Spleen (tissue), 11 donors: ENCODE measurements around the gene RFX8. TPM values are rescaled to one million over a fixed set of nuclear protein-coding genes. Genes with fewer than 3 reads are reported as not detected.

Experiments
- DNase-seq: peaks from one replicate; pipeline ENCODE4 v3.0.0-alpha.2; 2020
- H3K27ac ChIP-seq, 8 donors: fragments of 200-600 bp; sonication (generic) in 7 of 8; 1 replicate in 4 of 8; 2 replicates in 4 of 8; pipeline versions ENCODE4 v1.5.0 to v1.8.0; 2016 to 2021; ENCODE audit warnings: inconsistent platforms in 4 of 8, mild to moderate bottlenecking in 4 of 8, moderate library complexity in 1 of 8
- H3K27me3 ChIP-seq, 7 donors: fragments of 200-600 bp; sonication (generic) in 6 of 7; replicated peaks in 1 of 7; 1 replicate in 4 of 7; 2 replicates in 3 of 7; pipeline versions ENCODE4 v1.5.0 to v1.8.0; 2016 to 2021; ENCODE audit warnings: inconsistent platforms in 3 of 7, mild to moderate bottlenecking in 1 of 7
- H3K36me3 ChIP-seq, 6 donors: fragments of 200-600 bp; sonication (generic) in 5 of 6; 1 replicate in 4 of 6; 2 replicates in 2 of 6; pipeline versions ENCODE4 v1.5.0 to v1.8.0; 2016 to 2021; ENCODE audit warnings: inconsistent platforms in 2 of 6
- H3K4me1 ChIP-seq, 6 donors: fragments of 200-600 bp; sonication (generic) in 5 of 6; 1 replicate in 3 of 6; 2 replicates in 3 of 6; pipeline versions ENCODE4 v1.5.0 to v1.8.0; 2016 to 2021; ENCODE audit warnings: inconsistent platforms in 3 of 6
- H3K4me3 ChIP-seq, 8 donors: fragments of 200-600 bp; sonication (generic) in 7 of 8; 1 replicate in 4 of 8; 2 replicates in 4 of 8; pipeline versions ENCODE4 v1.5.0 to v1.8.0; 2016 to 2021; ENCODE audit warnings: inconsistent platforms in 4 of 8, mild to moderate bottlenecking in 4 of 8, moderate library complexity in 2 of 8
- H3K9me3 ChIP-seq, 8 donors: fragments of 200-600 bp; sonication (generic) in 7 of 8; 1 replicate in 4 of 8; 2 replicates in 4 of 8; pipeline versions ENCODE4 v1.5.0 to v1.8.0; 2016 to 2021; ENCODE audit warnings: inconsistent platforms in 4 of 8
- CTCF ChIP-seq, 11 experiments: fragments of 200-600 bp in 7 of 11; fragments of 450-650 bp in 4 of 11; sonication (generic) in 4 of 11; IDR thresholded peaks in 8 of 11; conservative IDR thresholded peaks in 3 of 11; 1 replicate in 7 of 11; 2 replicates in 4 of 11; pipeline versions ENCODE4 v1.4.0 to v1.8.0; 2016 to 2021; ENCODE audit warnings: antibody characterized with exemption in 11 of 11, inconsistent platforms in 4 of 11, mild to moderate bottlenecking in 1 of 11
- POLR2A ChIP-seq, 3 donors: fragments of 450-650 bp; IDR thresholded peaks; one replicate each; pipeline ENCODE4 v1.5.1; 2017; ENCODE audit warnings: antibody characterized with exemption in 3 of 3, mild to moderate bottlenecking in 1 of 3
- POLR2AphosphoS5 ChIP-seq, 3 donors: sonication (generic); formaldehyde crosslinking; IDR thresholded peaks; one replicate each; pipeline ENCODE4 v1.5.1; 2017; ENCODE audit warnings: antibody characterized with exemption in 3 of 3
- WGBS, 5 donors: extraction: QIAGEN DNeasy Blood & Tissue Kit in 3 of 5; methylation state at CpG; one replicate each; pipeline versions ENCODE4 v1.1.5 to v1.1.7; 2013 to 2018; 5-methylcytosine and 5-hydroxymethylcytosine counted together
- intact Hi-C: fragments of 100-400 bp; cut with DNase I; formaldehyde crosslinking; loops from one replicate; pipeline ENCODE4 v1.15.0; 2023; ENCODE audit warnings: low total_unique reads
- polyA plus RNA-seq, 3 donors: library from polyadenylated mRNA; stranded (reverse); fragments of 200-250 nt; gene quantifications; one replicate each; pipeline ENCODE4 v1.2.1, GENCODE V29; 2013
- total RNA-seq, 7 donors: library from RNA; depleted of rRNA in 3 of 7; stranded (reverse); fragments of >200 nt in 3 of 7; fragmentation: NEBNext Ultra II Directional in 4 of 7; extraction: Animal tissue kit (Norgen Biotek cat#: 25700) in 4 of 7; gene quantifications; one replicate each; pipeline versions ENCODE4 v1.1.0 to v1.2.1, GENCODE V29; 2016 to 2021
- donor health status: healthy with polysubstance abuse.
- donor health status: DM: no; HTN: no; CAD: no; lungs with moderate emphysema.
- donor health status: DM: no; HTN: no; CAD: no.
- donor health status: Bipolar disorder and iron deficiency.
- donor health status: healthy.
- donor health status: DM: no; HTN: no; CAD: no.
- donor health status: DM: yes; HTN: yes; CAD: no.

Gene RFX8
- total and polyA plus RNA-seq, 10 donors: 0.12 to 0.29 (median 0.13) TPM; not detected in 5

GRCh38 chr2:101486994-101487393 lies 12.1 kb upstream of the RFX8 start:
- no peak for DNase-seq
- TF ChIP-seq POLR2AphosphoS5 (IDR thresholded peaks at IDR 0.05): no peak
- no peak for TF ChIP-seq CTCF (IDR thresholded peaks at IDR 0.05 in 8 of 11, conservative IDR thresholded peaks at IDR 0.05 in 3 of 11)
- TF ChIP-seq POLR2A (IDR thresholded peaks at IDR 0.05): no peak
- H3K36me3 ChIP-seq: no peaks in the 10 kb centered on the region
- intact Hi-C loops: no loop called here
- H3K27ac ChIP-seq: no peak overlapping the region
- no peak overlapping the region for H3K4me3 ChIP-seq
- WGBS, 5 donors: 90 to 96% (median 93%) methylated on average over 5 of the region's 5 CpGs
- H3K9me3 ChIP-seq: no peaks in the 10 kb centered on the region
- peaks cover 0 to 8% (median 0%) of the 10 kb centered on the region in 6 donors for H3K4me1 ChIP-seq
- H3K27me3 ChIP-seq: no peaks in the 10 kb centered on the region

- Histone ChIP-seq H3K36me3 (no peaks in the 10 kb centered on the region), H3K4me3 (no peak overlapping the region), H3K27me3 (no peaks in the 10 kb centered on the region), H3K27ac (no peak overlapping the region), H3K9me3 (no peaks in the 10 kb centered on the region), H3K4me1 (peaks cover 0 to 8% (median 0%) of the 10 kb centered on the region in 6 donors)
- WGBS, 5 donors: 58 to 72% (median 63%) methylated on average over 4 of the region's 4 CpGs
- intact Hi-C loops: no loop called here
- DNase-seq: no peak
- TF ChIP-seq POLR2AphosphoS5 (IDR thresholded peaks at IDR 0.05): no peak
- TF ChIP-seq POLR2A (IDR thresholded peaks at IDR 0.05): no peak
- no peak for TF ChIP-seq CTCF (IDR thresholded peaks at IDR 0.05 in 8 of 11, conservative IDR thresholded peaks at IDR 0.05 in 3 of 11)
Measured at GRCh38 chr2:101486258-101486701, 11.4 kb upstream of the RFX8 start.

GRCh38 chr2:101485856-101486255 lies 10.9 kb upstream of the RFX8 start:
- Histone ChIP-seq H3K27me3 (peaks cover 0 to 2% (median 0%) of the 10 kb centered on the region in 7 donors), H3K9me3 (no peaks in the 10 kb centered on the region), H3K27ac (no peak overlapping the region), H3K4me1 (peaks cover 0 to 8% (median 0%) of the 10 kb centered on the region in 6 donors), H3K4me3 (no peak overlapping the region), H3K36me3 (no peaks in the 10 kb centered on the region)
- intact Hi-C loops: no loop called here
- DNase-seq: no peak
- no peak for TF ChIP-seq POLR2A (IDR thresholded peaks at IDR 0.05)
- TF ChIP-seq POLR2AphosphoS5 (IDR thresholded peaks at IDR 0.05): no peak
- no peak for TF ChIP-seq CTCF (IDR thresholded peaks at IDR 0.05 in 8 of 11, conservative IDR thresholded peaks at IDR 0.05 in 3 of 11)
- 87 to 94% (median 93%) methylated on average over 4 of the region's 4 CpGs for WGBS, 5 donors

GRCh38 chr2:101480764-101481163 lies 5.9 kb upstream of the RFX8 start:
- H3K27ac ChIP-seq: no peak overlapping the region
- no peaks in the 10 kb centered on the region for H3K4me1 ChIP-seq
- H3K9me3 ChIP-seq: no peaks in the 10 kb centered on the region
- no peaks in the 10 kb centered on the region for H3K36me3 ChIP-seq
- no peak overlapping the region for H3K4me3 ChIP-seq
- WGBS, 5 donors: 66 to 72% (median 68%) methylated on average over 8 of the region's 8 CpGs
- peaks cover 0 to 20% (median 0%) of the 10 kb centered on the region in 7 donors for H3K27me3 ChIP-seq
- DNase-seq: no peak
- intact Hi-C loops: no loop called here
- TF ChIP-seq POLR2A (IDR thresholded peaks at IDR 0.05) (no peak), POLR2AphosphoS5 (IDR thresholded peaks at IDR 0.05) (no peak), CTCF (IDR thresholded peaks at IDR 0.05 in 8 of 11, conservative IDR thresholded peaks at IDR 0.05 in 3 of 11) (no peak)
